Esophagus muscularis mucosa (tissue), 4 donors: ENCODE measurements around the gene BUB1. TPM values are rescaled to one million over a fixed set of nuclear protein-coding genes. Genes with fewer than 3 reads are reported as not detected.
A peak's percentile ranks its signal among the peaks of the same experiment; 100 is the strongest.

Source experiments
- DNase-seq: peaks from one replicate; pipeline ENCODE4 v3.0.0-alpha.2; 2017; ENCODE audit errors: extremely low spot score
- H3K27ac ChIP-seq, 4 donors: fragments of 200-600 bp; sonication (generic); replicated peaks in 1 of 4; 1 replicate in 3 of 4; 2 replicates in 1 of 4; pipeline ENCODE4 v1.5.1; 2016 to 2019; ENCODE audit warnings: mild to moderate bottlenecking in 1 of 4
- H3K27me3 ChIP-seq, 4 donors: fragments of 200-600 bp; sonication (generic); one replicate each; pipeline versions ENCODE4 v1.5.1 to v1.6.0; 2016 to 2019
- H3K36me3 ChIP-seq, 4 donors: fragments of 200-600 bp; sonication (generic); one replicate each; pipeline ENCODE4 v1.5.1; 2016 to 2019
- H3K4me1 ChIP-seq, 4 donors: fragments of 200-600 bp; sonication (generic); one replicate each; pipeline ENCODE4 v1.5.1; 2016 to 2019
- H3K4me3 ChIP-seq, 4 donors: fragments of 200-600 bp; sonication (generic); 1 replicate in 2 of 4; 2 replicates in 2 of 4; pipeline ENCODE4 v1.5.1; 2016 to 2019; ENCODE audit warnings: mild to moderate bottlenecking in 4 of 4, moderate library complexity in 1 of 4
- H3K9me3 ChIP-seq, 4 donors: fragments of 200-600 bp; sonication (generic); 1 replicate in 3 of 4; 2 replicates in 1 of 4; pipeline ENCODE4 v1.5.1; 2016 to 2019
- EP300 ChIP-seq: sonication (generic); formaldehyde crosslinking; IDR thresholded peaks from one replicate; pipeline ENCODE4 v1.6.1; 2017; ENCODE audit warnings: antibody characterized with exemption
- POLR2A ChIP-seq: fragments of 450-650 bp; IDR thresholded peaks from one replicate; pipeline ENCODE4 v1.6.1; 2017; ENCODE audit warnings: antibody characterized with exemption, moderate library complexity, mild to moderate bottlenecking, low read depth
- POLR2AphosphoS5 ChIP-seq, 2 donors: sonication (generic); formaldehyde crosslinking; IDR thresholded peaks; one replicate each; pipeline ENCODE4 v1.6.1; 2017; ENCODE audit warnings: antibody characterized with exemption in 2 of 2
- WGBS: methylation state at CpG from one replicate; pipeline ENCODE4 v1.1.5; 2018; 5-methylcytosine and 5-hydroxymethylcytosine counted together
- intact Hi-C: fragments of 100-400 bp; cut with DNase I; formaldehyde crosslinking; loops from one replicate; pipeline ENCODE4 v1.15.1; 2023
- total RNA-seq, 4 donors: library from RNA; depleted of rRNA; stranded (reverse); fragments of >200 nt; gene quantifications; one replicate each; pipeline versions ENCODE4 v1.1.0 to v1.2.1, GENCODE V29; 2016
- TF ChIP-seq, protein P1 (sequence below), 3 experiments: fragments of 200-600 bp in 2 of 3; fragments of 450-650 bp in 1 of 3; sonication (generic) in 2 of 3; IDR thresholded peaks; one replicate each; pipeline ENCODE4 v1.5.1; 2017 to 2019; ENCODE audit warnings: antibody characterized with exemption in 3 of 3, mild to moderate bottlenecking in 2 of 3, moderate library complexity in 1 of 3

Gene BUB1
- total RNA-seq, 4 donors from 2014 or later: 0.80 to 1.8 (median 1.1) TPM; not detected in 1

DNA sequence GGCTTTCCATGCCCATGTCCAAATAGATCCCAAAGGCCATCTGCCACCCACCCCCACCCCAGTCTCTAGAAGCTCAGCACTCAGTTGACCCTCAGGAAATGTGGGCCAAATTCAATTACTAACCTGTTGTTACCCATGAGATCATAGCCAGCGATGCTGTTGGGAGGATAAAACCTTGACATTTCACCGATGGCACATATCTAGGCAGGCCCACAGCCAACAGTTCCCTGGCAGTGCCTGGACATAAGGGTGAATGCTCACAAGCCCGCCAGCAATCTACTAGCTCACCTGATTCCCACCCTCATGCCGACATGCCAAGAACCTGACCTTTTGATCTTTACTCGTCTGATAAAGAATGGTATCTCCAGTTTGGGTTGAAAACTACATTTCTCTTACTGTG is 42.7 kb upstream of the BUB1 start:
- peak; percentile 62 for DNase-seq
- Histone ChIP-seq H3K9me3 (no peaks in the 10 kb centered on the region), H3K27ac (no peak overlapping the region), H3K36me3 (no peaks in the 10 kb centered on the region), H3K4me1 (peaks cover 9 to 21% (median 15%) of the 10 kb centered on the region in 4 donors), H3K27me3 (no peaks in the 10 kb centered on the region), H3K4me3 (no peak overlapping the region)
- intact Hi-C loops: no loop called here
- 92% methylated on average over 5 of the region's 5 CpGs for WGBS
- TF ChIP-seq POLR2AphosphoS5 (IDR thresholded peaks at IDR 0.05) (no peak), POLR2A (no peak), EP300 (no peak)
- TF ChIP-seq, protein P1, sequence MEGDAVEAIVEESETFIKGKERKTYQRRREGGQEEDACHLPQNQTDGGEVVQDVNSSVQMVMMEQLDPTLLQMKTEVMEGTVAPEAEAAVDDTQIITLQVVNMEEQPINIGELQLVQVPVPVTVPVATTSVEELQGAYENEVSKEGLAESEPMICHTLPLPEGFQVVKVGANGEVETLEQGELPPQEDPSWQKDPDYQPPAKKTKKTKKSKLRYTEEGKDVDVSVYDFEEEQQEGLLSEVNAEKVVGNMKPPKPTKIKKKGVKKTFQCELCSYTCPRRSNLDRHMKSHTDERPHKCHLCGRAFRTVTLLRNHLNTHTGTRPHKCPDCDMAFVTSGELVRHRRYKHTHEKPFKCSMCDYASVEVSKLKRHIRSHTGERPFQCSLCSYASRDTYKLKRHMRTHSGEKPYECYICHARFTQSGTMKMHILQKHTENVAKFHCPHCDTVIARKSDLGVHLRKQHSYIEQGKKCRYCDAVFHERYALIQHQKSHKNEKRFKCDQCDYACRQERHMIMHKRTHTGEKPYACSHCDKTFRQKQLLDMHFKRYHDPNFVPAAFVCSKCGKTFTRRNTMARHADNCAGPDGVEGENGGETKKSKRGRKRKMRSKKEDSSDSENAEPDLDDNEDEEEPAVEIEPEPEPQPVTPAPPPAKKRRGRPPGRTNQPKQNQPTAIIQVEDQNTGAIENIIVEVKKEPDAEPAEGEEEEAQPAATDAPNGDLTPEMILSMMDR (IDR thresholded peaks at IDR 0.05): no peak

DNA sequence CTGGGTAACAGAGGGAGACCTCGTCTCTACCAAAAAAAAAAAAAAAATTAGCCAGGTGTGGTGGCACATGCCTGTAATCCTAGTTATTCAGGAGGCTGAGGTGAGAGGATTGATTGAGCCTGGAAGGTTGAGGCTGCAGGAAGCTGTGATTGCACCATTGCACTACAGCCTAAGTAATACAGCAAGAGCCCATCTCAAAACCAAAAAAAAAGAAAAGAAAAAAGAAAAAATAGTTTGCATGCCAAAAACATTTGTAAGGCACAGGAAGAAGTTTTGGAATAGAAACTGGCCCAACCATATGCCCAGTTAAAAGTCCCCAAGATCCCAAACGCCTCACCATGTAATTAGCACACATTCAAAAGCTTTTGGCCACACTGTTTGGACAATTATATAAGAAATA is 41.1 kb upstream of the BUB1 start:
- Histone ChIP-seq H3K9me3 (no peaks in the 10 kb centered on the region), H3K4me3 (no peak overlapping the region), H3K27me3 (no peaks in the 10 kb centered on the region), H3K36me3 (no peaks in the 10 kb centered on the region), H3K4me1 (peaks cover 9 to 21% (median 15%) of the 10 kb centered on the region in 4 donors), H3K27ac (no peak overlapping the region)
- intact Hi-C loops: no loop called here
- DNase-seq: no peak
- TF ChIP-seq, protein P1 (IDR thresholded peaks at IDR 0.05): no peak
- TF ChIP-seq EP300 (no peak), POLR2AphosphoS5 (IDR thresholded peaks at IDR 0.05) (no peak), POLR2A (no peak)
- whole genome bisulfite sequencing: 86% methylated on average over 2 of the region's 2 CpGs

- no peak for DNase-seq
- Histone ChIP-seq H3K27ac (no peak overlapping the region), H3K36me3 (no peaks in the 10 kb centered on the region), H3K4me1 (peaks cover 9 to 21% (median 15%) of the 10 kb centered on the region in 4 donors), H3K4me3 (no peak overlapping the region), H3K9me3 (no peaks in the 10 kb centered on the region), H3K27me3 (no peaks in the 10 kb centered on the region)
- TF ChIP-seq POLR2AphosphoS5 (IDR thresholded peaks at IDR 0.05) (no peak), EP300 (no peak), POLR2A (no peak)
- TF ChIP-seq, protein P1 (IDR thresholded peaks at IDR 0.05): no peak
- intact Hi-C loops: no loop called here
- WGBS: 87% methylated on average over 2 of the region's 2 CpGs
These were observed 40.5 kb upstream of the BUB1 start for GRCh38 chr2:110718382-110718781.

DNA sequence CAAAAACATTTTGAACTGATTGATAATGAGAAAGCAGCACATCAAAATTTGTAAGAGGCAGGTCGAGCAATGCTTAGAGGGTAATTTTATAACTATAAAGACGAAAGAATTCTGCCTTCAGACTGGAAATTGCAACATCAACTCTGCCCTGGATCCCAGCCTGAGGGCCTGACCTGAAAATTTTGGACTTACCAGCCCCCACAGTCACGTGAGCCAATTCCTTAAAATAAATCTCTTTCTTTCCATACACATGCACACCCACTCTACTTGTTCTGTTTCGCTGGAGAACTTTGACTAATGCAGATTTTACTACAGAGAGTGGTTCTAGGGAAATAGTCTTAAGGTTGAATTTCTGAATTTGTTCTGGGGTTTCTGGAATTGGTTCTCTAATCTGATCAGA is 39.9 kb upstream of the BUB1 start:
- no peaks in the 10 kb centered on the region for H3K9me3 ChIP-seq
- peak; percentile 86 for DNase-seq
- H3K36me3 ChIP-seq: no peaks in the 10 kb centered on the region
- no peak overlapping the region for H3K4me3 ChIP-seq
- peaks cover 0 to under 1% (median 0%) of the 10 kb centered on the region in 4 donors for H3K27me3 ChIP-seq
- TF ChIP-seq, protein P1 (IDR thresholded peaks at IDR 0.05): no peak
- TF ChIP-seq EP300 (no peak), POLR2AphosphoS5 (IDR thresholded peaks at IDR 0.05) (peak; percentile 28 to 32), POLR2A (no peak)
- intact Hi-C loops: no loop called here
- no peak overlapping the region for H3K27ac ChIP-seq
- peaks cover 9 to 21% (median 15%) of the 10 kb centered on the region in 4 donors for H3K4me1 ChIP-seq
- WGBS: 31% methylated on average over 4 of the region's 4 CpGs
